T-helper 22 cell (primary cell): ENCODE data around the gene GP5.

Experiments
- DNase-seq: peaks from one replicate; pipeline ENCODE4 v3.0.0-alpha.2; 2020; ENCODE audit warnings: low read depth

GP5 gene

DNA sequence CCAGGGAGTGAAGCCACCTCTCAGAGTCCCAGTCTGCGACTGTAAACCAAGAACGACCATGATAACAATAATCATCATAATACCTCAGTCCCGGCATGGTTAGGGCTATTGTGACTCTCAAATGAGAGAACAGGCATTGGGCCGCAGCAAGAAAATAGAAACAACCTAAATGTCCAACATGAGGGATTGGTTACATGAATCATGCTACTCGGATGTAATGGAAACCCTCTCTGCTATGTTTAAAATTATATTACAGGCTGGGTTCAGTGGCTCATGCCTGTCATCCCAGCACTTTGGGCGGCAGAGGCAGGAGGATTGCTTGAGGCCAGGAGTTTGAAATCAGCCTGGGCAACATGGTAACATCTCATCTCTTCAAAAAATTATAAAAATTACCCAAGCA is 50.7 kb downstream of the GP5 start:
- DNase-seq, result no peak

DNA sequence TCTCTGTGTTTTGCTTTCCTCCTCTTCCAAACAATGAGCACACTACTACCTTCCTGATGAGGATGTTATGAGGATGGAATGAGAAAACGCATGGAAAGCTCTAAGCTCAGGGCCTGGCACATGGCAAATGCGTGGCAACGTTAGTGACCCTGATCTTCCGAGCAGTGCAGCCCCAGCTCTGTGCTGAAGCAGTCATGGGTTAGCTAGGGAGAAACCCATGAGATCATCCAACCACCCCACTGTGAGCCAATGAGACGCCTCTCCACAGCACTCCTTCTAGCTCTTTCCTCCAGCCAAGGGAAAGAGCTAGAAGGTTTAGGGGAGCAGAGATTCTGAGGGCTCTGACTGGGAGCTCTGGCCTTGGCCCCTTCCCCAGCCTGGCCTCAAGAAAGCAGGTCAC is 52.4 kb downstream of the GP5 start:
- no peak for DNase-seq

DNA sequence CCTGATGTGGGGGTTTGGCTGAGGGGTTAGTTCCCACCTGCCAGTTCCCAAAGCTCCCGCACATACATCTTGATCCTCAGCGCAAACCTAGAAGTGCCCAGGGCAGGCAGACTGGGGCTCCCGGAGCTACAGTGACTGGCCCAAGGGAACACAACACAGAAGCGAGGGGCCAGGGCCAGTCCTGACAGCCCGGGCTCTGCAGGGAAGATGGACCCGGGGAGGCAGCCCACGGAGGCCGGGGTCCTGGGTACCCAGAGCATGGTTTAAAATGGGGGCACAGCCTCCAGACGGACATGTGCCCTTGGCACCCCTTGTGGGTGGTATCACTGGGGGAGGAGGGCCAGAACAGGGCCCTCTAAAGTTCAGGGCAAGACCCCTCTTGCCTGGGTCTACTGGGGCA is 53.0 kb downstream of the GP5 start:
- DNase-seq, result no peak
